Globus pallidus (tissue), 1 donor: ENCODE results near the gene MSX2.

Experiments
- DNase-seq: peaks from one replicate; pipeline ENCODE4 v3.0.0-alpha.2; 2015; ENCODE audit warnings: low spot score

MSX2 gene

GRCh38 chr5:174718880-174719610 is 5.3 kb upstream of the MSX2 start:
- DNase-seq = no peak

- DNase-seq = no peak
These were observed 4.4 kb upstream of the MSX2 start for GRCh38 chr5:174719793-174720611.

- DNase-seq = no peak
These were observed 3.5 kb upstream of the MSX2 start for GRCh38 chr5:174720612-174721529.

- no peak for DNase-seq
These were observed 2.6 kb upstream of the MSX2 start for GRCh38 chr5:174721530-174722432.

GRCh38 chr5:174722500-174722899 is 1.9 kb upstream of the MSX2 start:
- no peak for DNase-seq

GRCh38 chr5:174723315-174723978 is 935 bp upstream of the MSX2 start:
- no peak for DNase-seq

- no peak for DNase-seq
These were observed 351 bp upstream of the MSX2 start for GRCh38 chr5:174723979-174724483.

- no peak for DNase-seq
These were observed 1.0 kb downstream of the MSX2 start for GRCh38 chr5:174725261-174725990.

GRCh38 chr5:174725991-174726601 is 1.7 kb downstream of the MSX2 start:
- DNase-seq = no peak

GRCh38 chr5:174726916-174727793 is 2.8 kb downstream of the MSX2 start:
- no peak for DNase-seq

- DNase-seq = no peak
These were observed 3.7 kb downstream of the MSX2 start for GRCh38 chr5:174727794-174728680.

- no peak for DNase-seq
These were observed 4.8 kb downstream of the MSX2 start for GRCh38 chr5:174729075-174729680.

- no peak for DNase-seq
These were observed 7.0 kb downstream of the MSX2 start for GRCh38 chr5:174731214-174732035.

- no peak for DNase-seq
These were observed 7.9 kb downstream of the MSX2 start for GRCh38 chr5:174732036-174733020.
